GM12865 (cell line): ENCODE measurements around the gene SPINT2.
"Not testable (repeated sequence)": the region's sequence is repeated elsewhere in the genome, so short reads cannot be mapped to it uniquely, and the experiment has no call there.

ENCODE experiments used
- DNase-seq: peaks from one replicate; pipeline ENCODE4 v3.0.0; 2010; ENCODE audit warnings: low read depth
- H3K4me3 ChIP-seq: 2 replicates; pipeline ENCODE4 v1.5.1; 2011; ENCODE audit warnings: mild to moderate bottlenecking, low read depth, low read length, control low read depth
- TF ChIP-seq, protein P1 (sequence below): IDR thresholded peaks from 2 replicates; pipeline ENCODE4 v1.5.1; 2011; ENCODE audit warnings: low read length, control low read depth, low read depth, inconsistent platforms; ENCODE audit not compliant: insufficient read depth; ENCODE audit errors: missing control alignments

The SPINT2 gene

DNA sequence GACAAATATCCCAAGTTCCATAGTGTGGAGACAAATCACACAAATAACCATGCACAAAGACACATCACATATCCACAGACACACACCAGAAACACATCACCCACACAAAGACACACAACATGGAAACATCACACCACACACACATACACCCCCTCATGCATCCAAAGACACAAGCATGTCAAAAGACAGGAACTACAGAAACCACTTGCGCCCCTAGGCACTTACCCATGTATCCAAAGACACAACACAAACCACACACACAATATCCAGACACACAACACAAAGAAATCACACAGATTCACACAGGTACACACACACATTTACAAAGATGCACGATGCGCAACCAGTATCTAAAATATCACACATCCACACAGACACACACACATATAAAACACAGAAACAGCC lies 41.3 kb upstream of the SPINT2 start:
- H3K4me3 ChIP-seq = no peak overlapping the region
- TF ChIP-seq, protein P1, sequence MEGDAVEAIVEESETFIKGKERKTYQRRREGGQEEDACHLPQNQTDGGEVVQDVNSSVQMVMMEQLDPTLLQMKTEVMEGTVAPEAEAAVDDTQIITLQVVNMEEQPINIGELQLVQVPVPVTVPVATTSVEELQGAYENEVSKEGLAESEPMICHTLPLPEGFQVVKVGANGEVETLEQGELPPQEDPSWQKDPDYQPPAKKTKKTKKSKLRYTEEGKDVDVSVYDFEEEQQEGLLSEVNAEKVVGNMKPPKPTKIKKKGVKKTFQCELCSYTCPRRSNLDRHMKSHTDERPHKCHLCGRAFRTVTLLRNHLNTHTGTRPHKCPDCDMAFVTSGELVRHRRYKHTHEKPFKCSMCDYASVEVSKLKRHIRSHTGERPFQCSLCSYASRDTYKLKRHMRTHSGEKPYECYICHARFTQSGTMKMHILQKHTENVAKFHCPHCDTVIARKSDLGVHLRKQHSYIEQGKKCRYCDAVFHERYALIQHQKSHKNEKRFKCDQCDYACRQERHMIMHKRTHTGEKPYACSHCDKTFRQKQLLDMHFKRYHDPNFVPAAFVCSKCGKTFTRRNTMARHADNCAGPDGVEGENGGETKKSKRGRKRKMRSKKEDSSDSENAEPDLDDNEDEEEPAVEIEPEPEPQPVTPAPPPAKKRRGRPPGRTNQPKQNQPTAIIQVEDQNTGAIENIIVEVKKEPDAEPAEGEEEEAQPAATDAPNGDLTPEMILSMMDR = no peak
- no peak for DNase-seq

DNA sequence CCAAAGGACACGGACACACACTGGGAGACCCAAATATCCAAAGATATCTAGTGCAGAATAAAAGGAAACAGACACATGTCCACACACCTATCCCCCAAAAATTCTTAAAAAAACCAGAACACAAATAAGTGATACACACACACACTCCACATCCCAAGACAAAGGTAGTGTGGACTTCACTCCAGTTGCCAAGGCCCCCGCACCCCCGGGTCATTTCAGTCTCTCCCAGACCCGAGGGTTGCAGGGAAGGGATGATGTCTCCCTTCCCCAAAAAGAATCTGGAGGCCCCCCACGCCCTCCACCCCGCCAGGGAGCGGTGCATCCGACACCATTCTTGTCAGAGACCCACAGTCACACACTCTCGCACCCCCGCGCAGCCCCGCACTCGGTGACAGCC lies 40.8 kb upstream of the SPINT2 start:
- peak overlapping the region; percentile 54 for H3K4me3 ChIP-seq
- TF ChIP-seq, protein P1 = no peak
- no peak for DNase-seq

GRCh38 chr19:38224014-38224862 lies 40.1 kb upstream of the SPINT2 start, which contains the start of gene DPF1:
Gene DPF1 (minus strand): TSS chr19:38224222. CDS start chr19:38224142, 80 bp downstream.
- TF ChIP-seq, protein P1 = peak; percentile 31
- peak; percentile 86 for DNase-seq
- peak within 1 kb of the TSS; percentile 54 for H3K4me3 ChIP-seq

GRCh38 chr19:38224863-38225218 lies 39.5 kb upstream of the SPINT2 start:
- not testable (repeated sequence) for DNase-seq, H3K4me3 ChIP-seq

- TF ChIP-seq, protein P1 = no peak
- H3K4me3 ChIP-seq = no peak overlapping the region
- no peak for DNase-seq
Observed at GRCh38 chr19:38227287-38228004, 36.9 kb upstream of the SPINT2 start.

DNA sequence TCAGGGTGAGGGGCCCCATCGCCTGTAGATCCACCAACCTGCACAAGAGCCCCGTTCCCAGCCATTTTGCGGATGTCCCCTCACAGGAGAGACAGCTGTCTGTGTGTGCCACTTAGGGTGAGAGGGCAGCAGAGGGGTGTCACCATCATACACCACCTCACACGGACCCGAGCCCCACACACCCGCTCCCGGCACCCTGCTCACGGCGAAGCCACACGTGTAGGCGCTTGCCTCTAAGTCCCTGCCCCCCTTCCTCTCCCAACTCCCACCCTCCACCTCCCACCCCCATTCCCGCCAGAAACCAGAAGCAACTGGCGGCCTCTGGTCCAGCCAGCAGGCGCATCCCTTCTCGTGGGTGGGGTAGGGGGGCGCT lies 36.4 kb upstream of the SPINT2 start:
- TF ChIP-seq, protein P1 = no peak
- no peak overlapping the region for H3K4me3 ChIP-seq
- DNase-seq = no peak
